SK-N-SH (cell line): ENCODE measurements around the gene PPP2R5D. TPM values are rescaled to one million over a fixed set of nuclear protein-coding genes. Genes with fewer than 3 reads are reported as not detected.

Experiments
- CTCF ChIA-PET: fragments of 300-600, 350-600 bp; formaldehyde crosslinking; extraction: SDS; loops from one replicate; lab custom pipeline; 2021; lab: Yijun Ruan, JAX
- POLR2A ChIA-PET: fragments of 350-600 bp; sonication (Branson Sonifier 250); formaldehyde crosslinking; extraction: SDS; loops from one replicate; lab custom pipeline; 2020; ENCODE audit warnings: antibody characterized with exemption, inconsistent platforms; lab: Yijun Ruan, JAX
- DNase-seq: peaks from one replicate; pipeline ENCODE4 v3.0.0; 2012
- H2AFZ ChIP-seq: fragments of 200-600 bp; sonication (generic); 2 replicates; pipeline ENCODE4 v1.8.1; 2016; ENCODE audit warnings: antibody characterized with exemption, mild to moderate bottlenecking, low read depth
- H3F3A ChIP-seq: fragments of 200-600 bp; sonication (generic); replicated peaks from 2 replicates; pipeline ENCODE3; 2016; ENCODE audit warnings: antibody characterized with exemption, mild to moderate bottlenecking; ENCODE audit not compliant: insufficient read depth
- H3K27ac ChIP-seq, 2 experiments: fragments of 200-500 bp in 1 of 2; fragments of 200-600 bp in 1 of 2; sonication (Bioruptor generic) in 1 of 2; sonication (generic), shearing (Covaris generic) in 1 of 2; 2 replicates each; pipeline versions ENCODE4 v1.5.1 to v1.6.1; 2014 to 2016; ENCODE audit warnings: low read depth in 2 of 2, inconsistent platforms in 1 of 2, low read length in 1 of 2, mild to moderate bottlenecking in 1 of 2, mixed read lengths in 1 of 2
- H3K27me3 ChIP-seq: fragments of 200-600 bp; sonication (generic), shearing (Covaris generic); 2 replicates; pipeline ENCODE4 v1.6.1; 2016; ENCODE audit warnings: mixed run types; ENCODE audit not compliant: insufficient read depth
- H3K36me3 ChIP-seq, 2 experiments: fragments of 200-500 bp in 1 of 2; fragments of 200-600 bp in 1 of 2; sonication (Bioruptor generic) in 1 of 2; sonication (generic) in 1 of 2; replicated peaks in 1 of 2; 2 replicates each; pipeline versions ENCODE3 to v1.5.1; 2014 to 2016; ENCODE audit warnings: low read length in 1 of 2, mild to moderate bottlenecking in 1 of 2; ENCODE audit not compliant: insufficient read depth in 2 of 2, control insufficient read depth in 1 of 2
- H3K4me1 ChIP-seq, 2 experiments: fragments of 200-500 bp in 1 of 2; fragments of 200-600 bp in 1 of 2; sonication (Bioruptor generic) in 1 of 2; sonication (generic), shearing (Covaris generic) in 1 of 2; 2 replicates each; pipeline versions ENCODE4 v1.5.1 to v1.6.1; 2014 to 2016; ENCODE audit warnings: low read depth in 1 of 2, low read length in 1 of 2, mixed run types in 1 of 2; ENCODE audit not compliant: insufficient read depth in 2 of 2, control insufficient read depth in 1 of 2
- H3K4me2 ChIP-seq: fragments of 200-600 bp; sonication (generic), shearing (Covaris generic); 2 replicates; pipeline ENCODE4 v1.6.1; 2017; ENCODE audit warnings: mixed run types
- H3K4me3 ChIP-seq, 2 experiments: fragments of 200-500 bp in 1 of 2; fragments of 200-600 bp in 1 of 2; sonication (Bioruptor generic) in 1 of 2; sonication (generic), shearing (Covaris generic) in 1 of 2; 2 replicates each; pipeline versions ENCODE4 v1.5.1 to v1.8.1; 2014 to 2016; ENCODE audit warnings: low read depth in 2 of 2, inconsistent platforms in 1 of 2, low read length in 1 of 2, mild to moderate bottlenecking in 1 of 2, mixed read lengths in 1 of 2, moderate library complexity in 1 of 2
- H3K79me2 ChIP-seq: fragments of 200-600 bp; sonication (generic); 2 replicates; pipeline ENCODE4 v1.8.1; 2017; ENCODE audit warnings: mild to moderate bottlenecking; ENCODE audit not compliant: insufficient read depth
- H3K9ac ChIP-seq: fragments of 200-600 bp; sonication (generic); 2 replicates; pipeline ENCODE4 v1.6.1; 2017; ENCODE audit warnings: mixed run types
- H3K9me2 ChIP-seq: fragments of 200-600 bp; sonication (generic); 2 replicates; pipeline ENCODE4 v1.6.1; 2017; ENCODE audit warnings: mixed run types
- H3K9me3 ChIP-seq: fragments of 200-600 bp; sonication (generic); 2 replicates; pipeline ENCODE4 v1.6.1; 2017; ENCODE audit warnings: mixed run types, mild to moderate bottlenecking, moderate library complexity
- H4K20me1 ChIP-seq: fragments of 200-600 bp; sonication (generic); 2 replicates; pipeline ENCODE4 v1.6.1; 2017; ENCODE audit warnings: mild to moderate bottlenecking, mixed run types; ENCODE audit not compliant: insufficient read depth
- IRF3 ChIP-seq: fragments of 150-350 bp; IDR thresholded peaks from 2 replicates; pipeline ENCODE4 v1.6.1; 2016; ENCODE audit warnings: mild to moderate bottlenecking, low read depth, low read length
- MAX ChIP-seq: IDR thresholded peaks from 2 replicates; pipeline ENCODE4 v1.4.0; 2012; ENCODE audit warnings: low read depth
- MEF2A ChIP-seq: IDR thresholded peaks from 2 replicates; pipeline ENCODE4 v1.4.0; 2012; ENCODE audit warnings: low read depth, borderline replicate concordance
- NRF1 ChIP-seq: IDR thresholded peaks from 2 replicates; pipeline ENCODE4 v1.6.1; 2012; ENCODE audit warnings: low read depth, mild to moderate bottlenecking, low read length
- PBX3 ChIP-seq: IDR thresholded peaks from 2 replicates; pipeline ENCODE4; 2012
- POLR2AphosphoS5 ChIP-seq: IDR thresholded peaks from 2 replicates; pipeline ENCODE4 v1.6.1; 2012; ENCODE audit warnings: low read depth, low read length
- RAD21 ChIP-seq: IDR thresholded peaks from 2 replicates; pipeline ENCODE4 v1.6.1; 2012; ENCODE audit warnings: mild to moderate bottlenecking, low read length
- RFX5 ChIP-seq: IDR thresholded peaks from 2 replicates; pipeline ENCODE4 v1.6.1; 2012; ENCODE audit warnings: mild to moderate bottlenecking, improper control_type of control experiment, low read length
- TAF1 ChIP-seq: IDR thresholded peaks from 2 replicates; pipeline ENCODE4 v1.6.1; 2012; ENCODE audit warnings: low read depth, mild to moderate bottlenecking, low read length, moderate library complexity, borderline replicate concordance
- TEAD4 ChIP-seq: IDR thresholded peaks from 2 replicates; pipeline ENCODE4 v1.4.0; 2012; ENCODE audit warnings: mild to moderate bottlenecking, borderline replicate concordance; ENCODE audit not compliant: insufficient read depth
- USF2 ChIP-seq: fragments of 150-350 bp; IDR thresholded peaks from 2 replicates; pipeline ENCODE4 v1.6.1; 2017; ENCODE audit warnings: antibody characterized with exemption, low read length, low read depth, borderline replicate concordance
- YY1 ChIP-seq: IDR thresholded peaks from 2 replicates; pipeline ENCODE4 v1.4.0; 2012; ENCODE audit warnings: low read depth, mild to moderate bottlenecking
- WGBS: methylation state at CpG from one replicate; pipeline ENCODE4 v1.1.6; 2017; ENCODE audit warnings: low lambda C conversion rate; 5-methylcytosine and 5-hydroxymethylcytosine counted together
- polyA plus RNA-seq, 3 experiments: library from polyadenylated mRNA; depleted of rRNA; stranded (reverse); fragments of >200 nt; gene quantifications; 2 replicates each; pipeline ENCODE4 v1.2.3, GENCODE V29; 2012

PPP2R5D gene
- polyA plus RNA-seq, 1 of the 3 experiments (the other 2 are of a cell fraction), result 37.6 TPM

GRCh38 chr6:43037706-43038105, 53.3 kb downstream of the PPP2R5D start (continued):
- no peak for TF ChIP-seq NRF1
- TF ChIP-seq RFX5, result no peak
- no peak for TF ChIP-seq USF2
- no peak for TF ChIP-seq TEAD4
- TF ChIP-seq RAD21, result no peak
- TF ChIP-seq YY1, result no peak
- TF ChIP-seq PBX3, result no peak

GRCh38 chr6:43038727-43039126, 54.4 kb downstream of the PPP2R5D start:
- TF ChIP-seq IRF3, result no peak
- TF ChIP-seq MEF2A, result no peak
- no peak for TF ChIP-seq MAX
- no peak for TF ChIP-seq POLR2AphosphoS5
- no peak for TF ChIP-seq TAF1
- Histone ChIP-seq H3K4me3 (no peak overlapping the region), H3K4me1 (no peaks in the 10 kb centered on the region), H3K9ac (no peak overlapping the region), H3K27ac (no peak overlapping the region), H3K9me2 (no peaks in the 10 kb centered on the region), H2AFZ (no peak overlapping the region), H3K9me3 (no peaks in the 10 kb centered on the region), H3K36me3 (peaks cover 24 to 62% of the 10 kb centered on the region in 2 experiments), H3K27me3 (no peaks in the 10 kb centered on the region), H4K20me1 (no peaks in the 10 kb centered on the region), H3K4me2 (no peak overlapping the region), H3K79me2 (no peaks in the 10 kb centered on the region), H3F3A (peaks cover 6% of the 10 kb centered on the region)
- WGBS, result 94% methylated on average over 7 of the region's 9 CpGs
- ChIA-PET POLR2A (interaction anchor here (1.3 kb wide), 1 partner anchor 15 kb away, joined by 4 read pairs; the partner anchor contains the start of gene CUL7), CTCF (no interaction called here)
- DNase-seq, result no peak
